Psoas muscle (tissue), 8 donors: Measurements from ENCODE around the gene FAM120B. TPM values are rescaled to one million over a fixed set of nuclear protein-coding genes. Genes with fewer than 3 reads are reported as not detected.

Source experiments
- ATAC-seq, 4 donors: fragments of 200-7000 bp; cut with Tn5 transposase; one replicate each; pipeline ENCODE4 v1.9.1; 2020; ENCODE audit warnings: moderate library complexity in 3 of 4, mild to moderate bottlenecking in 2 of 4
- DNase-seq, 2 donors: peaks; one replicate each; pipeline ENCODE4 v3.0.0-alpha.2; 2020
- H3K27ac ChIP-seq: fragments of 200-600 bp; one replicate; pipeline ENCODE4 v1.8.0; 2022
- H3K27me3 ChIP-seq, 3 donors: fragments of 200-600 bp in 1 of 3; one replicate each; pipeline versions ENCODE4 v1.6.1 to v1.8.0; 2013 to 2022; ENCODE audit warnings: low read length in 2 of 3, mild to moderate bottlenecking in 2 of 3, moderate library complexity in 1 of 3; ENCODE audit not compliant: insufficient read depth in 3 of 3
- H3K36me3 ChIP-seq, 2 donors: fragments of 200-600 bp in 1 of 2; one replicate each; pipeline versions ENCODE4 v1.6.1 to v1.8.0; 2013 to 2022; ENCODE audit warnings: low read depth in 1 of 2, mild to moderate bottlenecking in 1 of 2, moderate library complexity in 1 of 2; ENCODE audit not compliant: insufficient read depth in 1 of 2
- H3K4me1 ChIP-seq: fragments of 200-600 bp; one replicate; pipeline ENCODE4 v1.8.0; 2022
- H3K4me3 ChIP-seq: fragments of 200-600 bp; one replicate; pipeline ENCODE4 v1.8.0; 2022; ENCODE audit warnings: mild to moderate bottlenecking
- H3K9me3 ChIP-seq: fragments of 200-600 bp; one replicate; pipeline ENCODE4 v1.8.0; 2022
- WGBS, 3 donors: extraction: QIAGEN DNeasy Blood & Tissue Kit; methylation state at CpG; one replicate each; pipeline versions ENCODE4 v1.1.6 to v1.1.7; 2013; 5-methylcytosine and 5-hydroxymethylcytosine counted together
- intact Hi-C, 2 donors: fragments of 100-400 bp; cut with DNase I; formaldehyde crosslinking; loops; one replicate each; pipeline versions ENCODE4 v1.11.0 to v1.14.2; 2022
- polyA plus RNA-seq, 3 donors: library from polyadenylated mRNA; stranded (reverse); fragments of 200-250 nt; gene quantifications; one replicate each; pipeline ENCODE4 v1.2.3, GENCODE V29; 2013
- total RNA-seq, 4 donors: library from RNA; stranded (reverse); fragmentation: NEBNext Ultra II Directional in 2 of 4; extraction: Animal tissue kit (Norgen Biotek cat#: 25700) in 2 of 4; gene quantifications; one replicate each; pipeline versions ENCODE4 v1.2.1 to v1.2.4, GENCODE V29; 2021 to 2023
- TF ChIP-seq, protein P1 (sequence below): fragments of 200-600 bp; IDR thresholded peaks from one replicate; pipeline ENCODE4 v1.8.0; 2022; ENCODE audit warnings: antibody characterized with exemption
- donor health status: healthy with polysubstance abuse.
- donor health status: DM: no; HTN: no; CAD: no; lungs with moderate emphysema.
- donor health status: Bipolar disorder and iron deficiency.
- donor health status: healthy.
- donor health status: DM: yes; HTN: yes; CAD: no.
- donor health status: DM: no; HTN: no; CAD: no.
- donor health status: DM: no; HTN: no; CAD: no.
- donor health status: DM: yes; HTN: yes; CAD: no.

FAM120B gene
- total and polyA plus RNA-seq, 7 donors, result 9.2 to 24.2 (median 19.4) TPM

DNA sequence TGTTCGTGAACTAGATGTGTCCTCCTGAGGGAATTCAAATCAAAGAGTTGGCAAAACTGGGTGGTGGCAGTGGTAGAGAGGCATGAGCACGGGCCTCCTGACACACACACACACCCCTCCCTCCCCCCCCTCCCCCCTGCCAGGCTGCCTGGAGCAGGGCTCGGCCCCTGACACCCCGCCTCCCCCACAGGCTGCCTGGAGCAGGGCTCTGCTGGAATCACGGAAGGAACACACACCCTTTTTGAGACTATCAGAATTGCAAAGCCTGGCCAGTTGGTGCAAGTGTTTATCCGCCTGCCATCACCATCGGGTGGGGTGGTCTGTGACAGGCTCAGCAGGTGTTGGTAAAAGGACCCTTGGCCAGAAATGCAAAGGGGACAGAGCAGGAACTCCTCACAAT, 59.0 kb downstream of the FAM120B start:
- WGBS, 3 donors, result 56 to 63% (median 57%) methylated on average over 6 to 7 of the region's 7 CpGs
- peak in 1 of 4 donors; percentile 26 for ATAC-seq
- H3K27ac ChIP-seq, result no peak overlapping the region
- intact Hi-C loops, result loop anchor here in 1 of 2 donors (5.0 kb wide), 1 partner anchor 48 kb away; no protein-coding TSS in a partner anchor
- H3K27me3 ChIP-seq, result no peaks in the 10 kb centered on the region
- H3K36me3 ChIP-seq, result peaks cover 0 to 29% of the 10 kb centered on the region in 2 donors
- peaks cover 9% of the 10 kb centered on the region for H3K4me1 ChIP-seq
- no peaks in the 10 kb centered on the region for H3K9me3 ChIP-seq
- TF ChIP-seq, protein P1, sequence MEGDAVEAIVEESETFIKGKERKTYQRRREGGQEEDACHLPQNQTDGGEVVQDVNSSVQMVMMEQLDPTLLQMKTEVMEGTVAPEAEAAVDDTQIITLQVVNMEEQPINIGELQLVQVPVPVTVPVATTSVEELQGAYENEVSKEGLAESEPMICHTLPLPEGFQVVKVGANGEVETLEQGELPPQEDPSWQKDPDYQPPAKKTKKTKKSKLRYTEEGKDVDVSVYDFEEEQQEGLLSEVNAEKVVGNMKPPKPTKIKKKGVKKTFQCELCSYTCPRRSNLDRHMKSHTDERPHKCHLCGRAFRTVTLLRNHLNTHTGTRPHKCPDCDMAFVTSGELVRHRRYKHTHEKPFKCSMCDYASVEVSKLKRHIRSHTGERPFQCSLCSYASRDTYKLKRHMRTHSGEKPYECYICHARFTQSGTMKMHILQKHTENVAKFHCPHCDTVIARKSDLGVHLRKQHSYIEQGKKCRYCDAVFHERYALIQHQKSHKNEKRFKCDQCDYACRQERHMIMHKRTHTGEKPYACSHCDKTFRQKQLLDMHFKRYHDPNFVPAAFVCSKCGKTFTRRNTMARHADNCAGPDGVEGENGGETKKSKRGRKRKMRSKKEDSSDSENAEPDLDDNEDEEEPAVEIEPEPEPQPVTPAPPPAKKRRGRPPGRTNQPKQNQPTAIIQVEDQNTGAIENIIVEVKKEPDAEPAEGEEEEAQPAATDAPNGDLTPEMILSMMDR, result no peak
- no peak overlapping the region for H3K4me3 ChIP-seq
- DNase-seq, result no peak

DNA sequence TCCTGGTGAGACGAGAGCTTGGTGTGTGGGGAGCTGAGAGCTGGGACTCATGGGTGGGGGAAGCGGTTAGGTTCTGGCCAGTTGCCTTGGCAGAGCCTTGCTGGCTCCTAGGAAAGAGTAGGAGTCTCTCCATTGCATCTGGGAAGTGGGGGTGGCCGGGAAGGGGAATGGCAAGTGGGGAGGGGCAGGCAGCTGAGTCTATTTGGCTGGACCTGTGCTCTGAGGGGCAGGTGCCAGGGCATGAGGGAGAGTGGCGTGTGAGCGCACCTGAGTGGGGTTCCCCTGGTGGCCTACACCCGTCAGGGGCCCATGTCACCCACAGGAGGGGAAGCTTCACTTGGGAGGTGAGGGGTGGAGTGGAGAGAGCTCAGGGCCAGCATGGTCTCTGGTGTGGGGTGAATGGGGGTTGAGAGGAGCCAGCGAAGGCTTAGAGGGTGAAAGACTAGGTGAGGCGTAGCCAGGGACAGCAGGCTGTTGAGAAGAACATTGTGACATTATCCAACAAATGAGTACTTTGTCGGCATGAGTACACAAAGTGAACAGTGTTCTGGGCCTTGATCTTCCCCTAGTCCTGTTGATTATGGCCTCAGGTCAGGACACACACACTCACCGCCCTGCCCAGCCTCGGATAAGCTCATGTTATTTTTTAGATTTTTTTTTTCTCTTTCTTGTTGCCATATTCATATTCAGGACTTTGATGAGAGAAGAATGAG, 59.8 kb downstream of the FAM120B start:
- ATAC-seq (peak in 3 of 4 donors; percentile 23 to 38 (median 34)), DNase-seq (no peak)
- Histone ChIP-seq H3K36me3 (peaks cover 0 to 26% of the 10 kb centered on the region in 2 donors), H3K27ac (no peak overlapping the region), H3K9me3 (no peaks in the 10 kb centered on the region), H3K27me3 (no peaks in the 10 kb centered on the region), H3K4me3 (no peak overlapping the region), H3K4me1 (peaks cover 9% of the 10 kb centered on the region)
- intact Hi-C loops, result loop anchor here in 1 of 2 donors (5.0 kb wide), 1 partner anchor 49 kb away; no protein-coding TSS in a partner anchor
- 74 to 80% (median 76%) methylated on average over 11 of the region's 11 CpGs for WGBS, 3 donors
- TF ChIP-seq, protein P1, result no peak

DNA sequence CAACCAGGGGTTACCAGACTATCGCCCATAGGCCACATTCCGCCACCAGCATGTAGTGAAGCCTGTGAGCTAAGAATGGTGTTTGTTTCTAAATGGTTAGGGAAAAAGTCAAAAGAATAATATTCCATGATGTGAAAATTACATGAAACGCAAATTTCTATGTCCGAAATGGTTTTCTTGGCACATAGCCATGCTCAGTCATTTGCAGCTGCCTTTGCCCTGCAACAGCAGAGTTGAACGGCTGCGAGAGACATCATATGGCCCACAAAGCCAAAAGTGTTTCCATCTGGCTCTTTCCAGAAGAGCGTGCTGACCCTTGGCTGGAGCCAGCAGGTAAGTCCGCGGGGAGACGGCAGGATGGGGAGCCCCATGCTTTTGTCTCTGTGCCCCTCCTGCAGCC, 60.7 kb downstream of the FAM120B start:
- Histone ChIP-seq H3K4me3 (no peak overlapping the region), H3K36me3 (peaks cover 0 to 22% of the 10 kb centered on the region in 2 donors), H3K9me3 (no peaks in the 10 kb centered on the region), H3K4me1 (peaks cover 9% of the 10 kb centered on the region), H3K27ac (no peak overlapping the region), H3K27me3 (no peaks in the 10 kb centered on the region)
- peak in 1 of 4 donors; percentile 42 for ATAC-seq
- no peak for DNase-seq
- intact Hi-C loops, result loop anchor here in 1 of 2 donors (5.0 kb wide), 1 partner anchor 50 kb away; no protein-coding TSS in a partner anchor
- TF ChIP-seq, protein P1, result no peak
- WGBS, 3 donors, result 47 to 64% (median 49%) methylated on average over 10 of the region's 10 CpGs

DNA sequence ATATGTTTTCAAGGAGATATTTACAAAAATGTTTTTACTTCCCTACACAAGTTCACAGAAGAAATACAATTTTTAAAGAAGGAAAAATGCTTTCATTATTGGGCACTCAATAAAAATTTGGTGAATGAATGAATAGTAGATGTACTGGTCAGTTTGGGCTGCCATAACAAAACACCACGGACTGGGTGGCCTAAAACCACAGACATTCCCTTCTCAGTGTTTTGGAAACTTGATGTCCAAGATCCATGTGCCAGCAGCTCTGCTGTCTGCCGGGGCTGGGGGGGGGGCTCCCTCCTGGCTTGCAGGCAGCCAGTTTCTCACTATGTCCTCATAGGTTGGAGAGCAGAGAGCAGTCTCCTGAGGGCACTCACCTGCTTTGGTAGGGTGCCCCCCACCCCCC, 62.0 kb downstream of the FAM120B start:
- H3K4me1 ChIP-seq, result peaks cover 17% of the 10 kb centered on the region
- TF ChIP-seq, protein P1, result no peak
- 31 to 50% (median 33%) methylated on average over 2 of the region's 2 CpGs for WGBS, 3 donors

More for the DNA sequence above, 62.0 kb downstream of the FAM120B start:
- H3K36me3 ChIP-seq, result peaks cover 0 to 10% of the 10 kb centered on the region in 2 donors
- H3K27me3 ChIP-seq, result no peaks in the 10 kb centered on the region
- peak overlapping the region; percentile 51 for H3K27ac ChIP-seq
- intact Hi-C loops, result loop anchor here in 1 of 2 donors (5.0 kb wide), 1 partner anchor 51 kb away; no protein-coding TSS in a partner anchor
- DNase-seq (no peak), ATAC-seq (peak; percentile 35 to 56 (median 40))
- no peak overlapping the region for H3K4me3 ChIP-seq
- no peaks in the 10 kb centered on the region for H3K9me3 ChIP-seq
